Neural cell (in vitro differentiated cells): ENCODE results near the gene PIGQ. TPM values are rescaled to one million over a fixed set of nuclear protein-coding genes. Genes with fewer than 3 reads are reported as not detected.

Experiments used
- H2AFZ ChIP-seq: fragments of 200-600, 300-800 bp; sonication (generic), shearing (Covaris generic); 2 replicates; pipeline ENCODE4 v1.6.0; 2014; ENCODE audit warnings: low read depth, mild to moderate bottlenecking, antibody characterized with exemption, low read length, moderate library complexity
- H3F3A ChIP-seq: fragments of 200-600 bp; shearing (Covaris generic); 2 replicates; pipeline ENCODE4 v1.6.1; 2016; ENCODE audit warnings: mild to moderate bottlenecking, moderate library complexity, mixed read lengths, antibody characterized with exemption, low read length; ENCODE audit not compliant: insufficient read depth, poor library complexity, severe bottlenecking
- H3K27ac ChIP-seq: fragments of 200-600, 300-800 bp; sonication (generic), shearing (Covaris generic); 2 replicates; pipeline ENCODE4 v1.5.1; 2014; ENCODE audit warnings: mild to moderate bottlenecking, low read length, moderate library complexity
- H3K27me3 ChIP-seq: fragments of 300-800, 200-600 bp; sonication (generic), shearing (Covaris generic); 2 replicates; pipeline ENCODE4 v1.6.0; 2014; ENCODE audit warnings: mild to moderate bottlenecking, low read depth, low read length, moderate library complexity; ENCODE audit not compliant: insufficient read depth
- H3K36me3 ChIP-seq: fragments of 300-800, 200-600 bp; sonication (generic), shearing (Covaris generic); 2 replicates; pipeline ENCODE4 v1.5.1; 2014; ENCODE audit warnings: mild to moderate bottlenecking, antibody characterized with exemption, low read length, moderate library complexity; ENCODE audit not compliant: insufficient read depth
- H3K4me2 ChIP-seq: fragments of 300-800, 200-600 bp; sonication (generic), shearing (Covaris generic); 2 replicates; pipeline ENCODE4 v1.6.0; 2014; ENCODE audit warnings: mild to moderate bottlenecking, low read length
- H3K4me3 ChIP-seq: fragments of 300-800, 200-600 bp; sonication (generic), shearing (Covaris generic); 2 replicates; pipeline ENCODE4 v1.5.1; 2014; ENCODE audit warnings: mild to moderate bottlenecking, low read length, moderate library complexity
- H3K79me2 ChIP-seq: fragments of 200-600 bp; shearing (Covaris generic); replicated peaks from 2 replicates; pipeline ENCODE4 v1.6.0; 2014; ENCODE audit warnings: mild to moderate bottlenecking, low read length, moderate library complexity; ENCODE audit not compliant: insufficient read depth
- H3K9ac ChIP-seq: fragments of 300-800, 200-600 bp; sonication (generic), shearing (Covaris generic); 2 replicates; pipeline ENCODE4 v1.6.1; 2016; ENCODE audit warnings: mild to moderate bottlenecking, low read length, mixed read lengths
- H3K9me2 ChIP-seq: fragments of 200-600 bp; shearing (Covaris generic); 2 replicates; pipeline ENCODE4 v1.6.1; 2016; ENCODE audit warnings: mild to moderate bottlenecking, low read length, mixed read lengths; ENCODE audit not compliant: insufficient read depth
- H3K9me3 ChIP-seq: fragments of 200-600, 300-800 bp; sonication (generic), shearing (Covaris generic); 2 replicates; pipeline ENCODE4 v1.6.1; 2016; ENCODE audit warnings: mild to moderate bottlenecking, mixed run types, low read length, moderate library complexity, mixed read lengths
- H4K20me1 ChIP-seq: fragments of 200-600 bp; shearing (Covaris generic); 2 replicates; pipeline ENCODE4 v1.6.1; 2016; ENCODE audit warnings: mild to moderate bottlenecking, mixed run types; ENCODE audit not compliant: insufficient read depth
- CTCF ChIP-seq: fragments of 450-650 bp; IDR thresholded peaks from 2 replicates; pipeline ENCODE4 v1.5.1; 2014; ENCODE audit warnings: antibody characterized with exemption, mild to moderate bottlenecking, moderate library complexity; ENCODE audit not compliant: poor library complexity, severe bottlenecking
- EP300 ChIP-seq: fragments of 450-650 bp; conservative IDR thresholded peaks from 2 replicates; pipeline ENCODE4 v1.6.1; 2014; ENCODE audit warnings: antibody characterized with exemption, mild to moderate bottlenecking, moderate library complexity; ENCODE audit not compliant: poor library complexity, severe bottlenecking
- POLR2AphosphoS5 ChIP-seq: IDR thresholded peaks from 2 replicates; pipeline ENCODE4 v1.6.1; 2012
- REST ChIP-seq: IDR thresholded peaks from 2 replicates; pipeline ENCODE4 v1.6.1; 2012; ENCODE audit warnings: borderline replicate concordance
- SMC3 ChIP-seq: fragments of 450-650 bp; conservative IDR thresholded peaks from 2 replicates; pipeline ENCODE4 v1.6.1; 2014; ENCODE audit warnings: antibody characterized with exemption, mild to moderate bottlenecking, moderate library complexity; ENCODE audit not compliant: poor library complexity
- polyA plus RNA-seq: library from polyadenylated mRNA; depleted of rRNA; stranded (reverse); fragments of >200 nt; gene quantifications from 2 replicates; pipeline ENCODE4 v1.2.3, GENCODE V29; 2014

PIGQ gene
- polyA plus RNA-seq, 1 donor from 2014 or later = 69.2 TPM

GRCh38 chr16:521381-522210, 48.2 kb upstream of the PIGQ start:
- Histone ChIP-seq H3K36me3 (peaks cover 4% of the 10 kb centered on the region), H2AFZ (no peak overlapping the region), H3K9me3 (no peaks in the 10 kb centered on the region), H3K79me2 (no peaks in the 10 kb centered on the region), H4K20me1 (no peaks in the 10 kb centered on the region), H3K9me2 (no peaks in the 10 kb centered on the region), H3F3A (no peaks in the 10 kb centered on the region), H3K9ac (no peak overlapping the region), H3K4me2 (no peak overlapping the region), H3K27ac (no peak overlapping the region), H3K4me3 (no peak overlapping the region), H3K27me3 (no peaks in the 10 kb centered on the region)
- TF ChIP-seq POLR2AphosphoS5 = no peak

GRCh38 chr16:522320-523096, 47.3 kb upstream of the PIGQ start:
- H3K27me3 ChIP-seq = no peaks in the 10 kb centered on the region
- no peak overlapping the region for H3K9ac ChIP-seq
- H3K9me3 ChIP-seq = no peaks in the 10 kb centered on the region
- peaks cover 4% of the 10 kb centered on the region for H3K36me3 ChIP-seq
- H3F3A ChIP-seq = no peaks in the 10 kb centered on the region
- no peak overlapping the region for H2AFZ ChIP-seq
- H3K9me2 ChIP-seq = no peaks in the 10 kb centered on the region
- no peaks in the 10 kb centered on the region for H4K20me1 ChIP-seq
- no peak overlapping the region for H3K27ac ChIP-seq
- H3K79me2 ChIP-seq = no peaks in the 10 kb centered on the region
- TF ChIP-seq CTCF (no peak), REST (no peak), SMC3 (no peak), EP300 (no peak), POLR2AphosphoS5 (no peak)
- H3K4me3 ChIP-seq = no peak overlapping the region
- H3K4me2 ChIP-seq = no peak overlapping the region
